Activated T-cell treated with anti-CD3 and anti-CD28 coated beads, Interleukin-2, amount 50 U/mL, for 48 hours (primary cell): ENCODE measurements around the gene STK32B.
"Not testable (repeated sequence)": the region's sequence is repeated elsewhere in the genome, so short reads cannot be mapped to it uniquely, and the experiment has no call there.

Experiments used
- DNase-seq, 2 experiments: peaks; one replicate each; pipeline ENCODE4 v3.0.0-alpha.2; 2020

STK32B gene

DNA sequence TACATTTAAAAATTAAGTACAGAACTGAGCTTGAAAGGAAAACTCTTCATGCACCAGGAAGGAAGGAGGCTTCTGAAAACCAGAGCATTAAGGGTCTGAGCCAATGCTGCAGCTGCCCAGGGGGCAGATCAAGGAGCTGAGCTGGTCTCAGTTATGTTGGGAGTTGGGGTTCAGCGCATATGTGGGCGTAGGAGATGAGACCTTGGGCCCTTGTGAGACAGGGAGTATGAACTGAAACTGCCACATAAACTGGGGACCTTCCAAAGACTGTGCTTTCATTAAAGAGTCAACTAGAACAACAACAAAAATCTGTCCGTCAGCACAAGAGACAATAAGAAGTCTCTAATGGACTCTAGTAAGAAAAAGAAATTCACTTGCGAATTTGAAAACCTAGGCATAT, 226.9 kb downstream of the STK32B start:
- no peak for DNase-seq

DNA sequence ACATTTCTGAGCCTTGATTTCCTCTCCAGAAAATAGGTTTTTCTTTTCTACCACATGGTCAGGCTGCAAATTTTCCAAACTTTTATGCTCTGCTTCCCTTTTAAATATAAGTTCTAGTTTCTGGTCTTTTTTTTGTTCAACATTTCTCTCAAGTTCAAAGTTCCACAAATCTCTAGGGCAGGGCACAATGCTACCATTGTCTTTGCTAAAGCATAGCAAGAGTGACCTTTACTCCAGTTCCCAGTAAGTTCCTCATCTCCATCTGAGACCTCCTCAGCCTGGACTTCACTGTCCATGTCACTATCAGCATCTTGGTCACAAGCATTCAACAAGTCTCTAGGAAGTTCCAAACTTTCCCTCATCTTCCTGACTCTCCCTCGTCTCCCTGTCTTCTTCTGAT, 228.8 kb downstream of the STK32B start:
- not testable (repeated sequence) for DNase-seq

GRCh38 chr4:5280828-5281227, 229.5 kb downstream of the STK32B start:
- peak; percentile 19 to 28 for DNase-seq

- no peak for DNase-seq
Measured at GRCh38 chr4:5283837-5284236, 232.6 kb downstream of the STK32B start.

- DNase-seq: no peak
Measured at GRCh38 chr4:5284517-5284916, 233.2 kb downstream of the STK32B start.

DNA sequence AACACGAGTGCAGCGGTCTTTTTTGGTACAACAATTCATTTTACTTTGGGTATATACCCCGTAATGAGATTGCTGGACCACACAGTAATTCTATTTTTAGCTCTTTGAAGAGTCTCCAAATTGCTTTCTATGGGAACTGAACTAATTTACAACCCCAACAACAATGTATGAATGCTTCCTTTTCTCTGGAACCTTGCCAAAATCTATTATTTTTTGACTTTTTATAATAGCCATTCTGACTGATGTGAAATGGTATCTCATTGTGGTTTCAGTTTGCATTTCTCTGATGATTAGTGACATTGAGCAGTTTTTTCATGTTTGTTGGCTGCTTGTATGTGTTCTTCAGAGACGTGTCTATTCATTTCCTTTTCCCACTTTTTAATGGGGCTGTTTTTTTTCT, 240.8 kb downstream of the STK32B start:
- DNase-seq: no peak

DNA sequence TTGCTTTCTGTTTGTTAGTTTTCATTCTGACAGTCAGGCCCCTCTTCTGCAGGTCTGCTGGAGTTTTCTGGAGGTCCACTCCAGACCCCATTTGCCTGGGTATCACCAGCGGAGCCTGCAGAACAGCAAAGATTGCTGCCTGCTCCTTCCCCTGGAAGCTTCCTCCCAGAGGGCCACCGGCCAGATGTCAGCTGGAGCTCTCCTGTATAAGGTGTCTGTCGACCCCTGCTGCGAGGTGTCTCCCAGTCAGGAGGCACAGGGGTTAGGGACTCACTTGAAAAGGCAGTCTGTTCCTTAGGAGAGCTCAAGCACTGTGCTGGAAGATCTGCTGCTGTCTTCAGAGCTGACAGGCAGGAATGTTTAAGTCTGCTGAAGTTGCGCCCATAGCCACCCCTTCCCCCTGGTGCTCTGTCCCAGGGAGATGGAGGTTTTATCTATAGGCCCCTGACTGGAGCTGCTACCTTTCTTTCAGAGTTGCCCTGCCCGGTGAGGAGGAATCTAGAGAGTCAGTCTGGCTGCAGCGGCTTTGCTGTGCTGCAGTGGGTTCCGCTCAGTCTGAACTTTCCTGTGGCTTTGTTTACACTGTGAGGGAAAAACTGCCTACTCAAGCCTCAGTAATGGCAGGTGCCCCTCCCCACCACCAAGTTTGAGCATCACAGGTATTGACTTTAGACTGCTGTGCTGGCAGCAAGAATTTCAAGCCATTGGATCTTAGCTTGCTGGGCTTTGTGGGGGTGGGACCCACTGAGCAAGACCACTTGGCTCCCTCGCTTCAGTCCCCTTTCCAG, 246.9 kb downstream of the STK32B start:
- DNase-seq: not testable (repeated sequence)

- no peak for DNase-seq
Measured at GRCh38 chr4:5300283-5300682, 249.0 kb downstream of the STK32B start.

- no peak for DNase-seq
Measured at GRCh38 chr4:5307928-5308327, 256.6 kb downstream of the STK32B start.

DNA sequence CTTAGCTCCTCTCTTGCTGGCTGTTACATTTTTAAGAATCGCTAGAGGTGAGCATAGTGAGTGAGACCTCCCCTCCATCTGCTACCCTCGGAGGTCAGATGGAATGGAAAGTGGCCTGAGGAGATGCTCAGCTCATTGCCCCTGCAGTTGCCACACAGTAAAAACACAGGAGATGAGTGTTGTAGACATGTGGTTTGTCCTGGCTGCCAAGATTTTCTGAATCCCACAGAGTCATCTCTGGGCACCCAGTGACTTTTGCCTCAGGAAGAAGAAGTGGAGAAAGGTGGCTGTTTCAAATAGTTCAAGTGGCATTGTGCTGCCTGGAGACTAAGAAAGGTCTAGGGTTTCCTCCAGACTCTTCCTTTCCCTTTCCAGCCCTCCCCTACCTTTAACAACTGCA, 271.0 kb downstream of the STK32B start:
- DNase-seq: no peak

DNA sequence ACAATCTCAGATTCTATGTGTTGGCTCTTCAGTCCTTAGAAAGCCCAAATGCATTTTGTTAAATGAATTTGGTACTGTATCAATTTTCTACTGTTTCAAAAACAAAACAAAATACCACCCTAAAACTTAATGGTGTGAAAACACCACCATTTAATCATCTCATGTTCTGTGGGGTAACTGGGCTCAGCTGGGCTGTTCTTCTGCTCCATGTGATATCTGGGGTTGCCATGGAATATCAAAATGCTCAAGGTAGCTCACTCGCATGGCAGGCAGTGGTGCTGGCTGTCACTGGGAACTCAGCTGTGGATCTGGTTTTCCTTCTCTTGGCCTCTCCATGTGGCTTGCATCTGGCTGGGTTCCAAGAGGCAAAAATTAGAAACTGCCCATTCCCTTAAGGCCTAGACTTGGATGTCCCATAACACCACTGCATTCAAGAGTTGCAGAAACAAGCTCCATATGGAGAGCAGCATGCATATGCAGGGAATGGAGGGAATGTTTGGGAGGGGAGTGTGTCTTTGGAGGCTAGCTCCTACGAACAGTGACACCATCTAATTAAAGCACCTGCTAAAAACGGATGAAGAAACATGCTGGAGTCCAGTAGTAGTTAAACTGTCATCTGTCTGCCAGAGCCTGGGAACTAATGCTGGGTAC, 279.2 kb downstream of the STK32B start:
- DNase-seq: no peak

DNA sequence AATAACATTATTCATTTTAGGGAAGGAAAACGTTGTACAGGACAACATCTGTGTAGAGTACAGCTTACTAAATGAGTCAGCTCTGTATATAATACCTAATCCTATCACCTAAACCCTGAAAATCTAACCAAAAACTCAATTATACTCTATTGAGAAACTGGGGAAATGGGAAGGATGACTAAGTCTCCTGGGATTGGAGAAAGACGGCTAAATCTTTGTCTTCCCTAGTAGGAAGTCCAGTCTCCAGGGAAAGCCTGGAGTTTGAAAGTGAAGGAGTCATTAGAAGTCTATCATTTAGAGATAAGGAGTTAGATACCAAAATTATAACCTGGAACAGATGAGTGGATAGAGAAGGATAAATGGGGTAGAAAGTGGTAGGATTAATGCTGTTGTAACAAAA, 286.5 kb downstream of the STK32B start:
- no peak for DNase-seq

DNA sequence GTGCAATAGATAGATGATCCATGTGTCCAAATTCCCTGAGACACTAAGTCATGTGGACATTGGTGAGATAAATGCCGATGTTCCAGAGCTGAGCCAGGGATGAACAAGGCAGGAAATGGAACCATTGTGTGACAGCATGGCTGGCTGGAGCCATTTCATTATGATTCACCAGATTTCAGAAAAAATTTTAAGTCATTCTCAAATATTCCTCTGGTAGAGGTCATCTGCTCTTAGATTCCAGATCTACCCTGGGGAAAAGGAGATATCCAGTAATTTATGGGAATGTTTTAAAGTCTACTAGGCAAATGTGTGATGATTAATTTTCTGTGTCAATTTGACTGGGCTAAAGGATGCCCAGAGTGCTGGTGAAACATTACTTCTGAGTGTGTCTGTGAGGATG, 287.3 kb downstream of the STK32B start:
- DNase-seq: no peak

DNA sequence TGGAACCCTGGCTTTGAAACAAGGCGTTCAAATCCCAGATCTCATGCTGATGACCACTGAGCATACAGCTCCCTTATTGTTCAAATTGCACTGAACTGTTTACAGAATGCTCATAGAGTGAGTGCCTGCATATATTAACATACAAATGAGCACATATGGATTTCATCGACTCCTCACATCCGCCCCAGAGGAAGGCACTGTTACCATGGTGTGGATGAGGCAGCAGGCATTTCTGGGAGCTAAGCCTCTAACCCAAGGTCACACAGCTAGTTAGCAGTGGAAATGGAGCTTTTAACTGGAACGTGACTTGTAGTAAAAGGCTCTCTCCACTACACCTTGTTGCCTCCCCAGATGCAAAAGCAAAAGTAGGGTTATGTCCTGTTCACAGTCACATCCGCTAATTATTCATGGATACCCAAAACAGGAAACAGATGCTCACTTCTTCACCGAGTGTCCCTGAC, 289.7 kb downstream of the STK32B start:
- DNase-seq: no peak

DNA sequence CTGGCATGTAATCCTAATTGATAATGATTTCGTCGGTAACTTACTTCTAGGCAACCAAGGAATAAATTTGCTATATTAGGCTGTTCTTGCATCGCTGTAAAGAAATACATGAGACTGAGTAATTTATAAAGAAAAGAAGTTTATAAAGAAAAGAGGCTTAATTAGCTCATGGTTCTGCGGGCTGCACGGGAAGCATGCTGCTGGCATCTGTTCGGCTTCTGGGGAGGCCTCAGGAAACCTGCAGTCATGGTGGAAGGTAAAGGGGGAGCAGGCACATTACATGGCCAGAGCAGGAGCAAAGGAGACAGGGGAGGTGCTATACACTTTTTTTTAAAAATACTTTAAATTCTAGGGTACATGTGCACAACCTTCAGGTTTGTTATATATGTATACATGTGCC, 290.2 kb downstream of the STK32B start:
- DNase-seq: no peak

DNA sequence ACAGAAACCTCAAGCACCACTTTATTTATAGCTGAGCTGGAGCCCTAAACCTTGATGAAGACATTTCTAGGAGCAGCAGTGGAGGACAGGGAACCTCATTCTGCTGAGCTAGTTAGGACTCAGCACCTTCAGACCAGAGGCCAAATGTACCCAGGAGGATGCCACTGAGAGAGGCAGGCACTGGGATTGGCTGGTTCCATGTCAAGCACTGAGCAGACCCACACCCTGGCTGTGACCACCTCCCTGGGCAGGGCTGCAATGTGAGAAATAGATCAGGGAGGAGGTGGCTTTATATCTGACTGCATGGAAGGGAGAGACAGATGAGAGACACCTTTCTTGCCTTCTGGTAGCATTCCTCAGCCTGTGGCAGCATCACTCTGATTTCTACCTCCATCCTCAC, 304.6 kb downstream of the STK32B start:
- no peak for DNase-seq

- no peak for DNase-seq
Measured at GRCh38 chr4:5357870-5358269, 306.6 kb downstream of the STK32B start.

DNA sequence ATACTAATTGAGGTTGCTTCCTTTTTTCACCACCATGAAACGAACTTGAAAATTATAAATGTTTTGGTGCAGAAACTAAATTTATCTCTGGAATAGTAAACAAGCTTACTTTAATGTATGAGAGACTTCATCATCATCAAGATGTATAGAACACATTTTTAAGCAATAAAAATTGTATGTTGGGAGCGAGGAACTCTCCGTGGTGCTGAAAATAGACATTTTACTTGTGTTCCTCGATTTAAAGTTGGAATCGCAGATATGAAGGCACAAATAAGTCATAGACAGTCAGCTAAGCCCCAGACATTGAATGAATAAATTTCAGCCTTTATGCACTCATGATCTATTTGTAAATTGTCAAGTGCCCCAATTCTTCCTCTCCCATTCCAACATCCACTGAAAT, 310.7 kb downstream of the STK32B start:
- DNase-seq: no peak

DNA sequence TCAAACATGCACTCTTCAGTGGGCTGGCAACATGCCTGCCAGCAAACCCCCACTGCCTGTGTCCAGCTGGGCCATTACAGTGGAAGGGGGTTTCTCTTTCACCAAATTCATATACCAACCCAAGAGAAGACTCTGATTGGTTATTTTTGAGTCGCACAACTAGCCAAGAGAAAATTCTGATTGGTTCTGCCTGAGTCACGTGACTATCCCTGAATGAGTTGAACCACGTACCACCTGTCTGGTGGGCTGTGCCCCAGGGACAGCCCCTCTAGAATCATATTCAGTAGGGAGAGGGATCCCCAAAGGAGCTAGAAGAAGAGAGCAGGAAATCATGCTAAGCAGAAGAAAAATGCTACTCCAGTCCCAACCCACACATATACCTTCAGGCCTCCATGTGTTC, 313.1 kb downstream of the STK32B start:
- DNase-seq: no peak

DNA sequence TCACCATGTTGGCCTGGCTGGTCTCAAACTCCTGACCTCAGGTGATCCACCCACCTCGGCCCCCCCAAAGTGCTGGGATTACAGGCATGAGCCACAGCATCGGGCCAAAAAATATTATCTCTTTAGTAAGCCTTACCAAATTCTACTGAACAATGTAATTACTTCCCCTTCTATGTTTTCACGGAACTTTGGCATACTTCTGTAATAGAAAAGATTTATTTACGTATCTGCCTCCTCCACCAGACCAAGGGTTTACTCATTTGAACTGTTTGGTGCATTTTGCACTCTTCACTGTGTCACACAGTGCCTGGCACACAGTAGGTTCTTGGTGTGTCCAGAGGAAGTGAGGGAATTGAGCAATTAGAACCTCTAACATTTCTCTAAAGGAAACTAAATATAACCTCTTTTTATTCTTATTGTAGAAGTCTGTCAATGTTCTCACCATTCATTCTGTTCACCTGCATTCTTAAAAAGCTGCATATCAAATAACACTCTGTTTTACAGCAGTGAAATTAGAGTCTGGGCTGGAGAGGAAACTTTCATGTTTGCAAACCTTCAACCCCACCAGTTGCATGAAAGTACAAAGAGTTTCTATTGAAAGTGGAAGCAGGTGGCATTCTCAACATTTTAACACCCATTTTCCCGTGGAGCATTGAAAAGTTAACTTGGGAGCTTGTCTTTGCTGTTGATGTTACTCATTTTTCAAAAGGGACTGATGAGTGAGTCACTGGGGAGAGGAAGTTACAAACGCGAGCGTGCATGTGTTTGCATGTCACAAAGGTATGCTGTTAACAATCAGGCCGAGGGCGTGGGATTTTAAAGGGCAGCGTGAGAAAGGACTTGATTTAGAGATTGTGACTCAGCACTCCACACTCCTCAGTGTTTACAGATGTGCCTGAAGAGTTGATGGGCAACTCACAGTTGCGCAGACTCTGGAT, 314.1 kb downstream of the STK32B start:
- DNase-seq: no peak

- no peak for DNase-seq
Measured at GRCh38 chr4:5366009-5366386, 314.7 kb downstream of the STK32B start.

- DNase-seq: no peak
Measured at GRCh38 chr4:5366421-5366820, 315.1 kb downstream of the STK32B start.

- DNase-seq: no peak
Measured at GRCh38 chr4:5368426-5368825, 317.1 kb downstream of the STK32B start.

DNA sequence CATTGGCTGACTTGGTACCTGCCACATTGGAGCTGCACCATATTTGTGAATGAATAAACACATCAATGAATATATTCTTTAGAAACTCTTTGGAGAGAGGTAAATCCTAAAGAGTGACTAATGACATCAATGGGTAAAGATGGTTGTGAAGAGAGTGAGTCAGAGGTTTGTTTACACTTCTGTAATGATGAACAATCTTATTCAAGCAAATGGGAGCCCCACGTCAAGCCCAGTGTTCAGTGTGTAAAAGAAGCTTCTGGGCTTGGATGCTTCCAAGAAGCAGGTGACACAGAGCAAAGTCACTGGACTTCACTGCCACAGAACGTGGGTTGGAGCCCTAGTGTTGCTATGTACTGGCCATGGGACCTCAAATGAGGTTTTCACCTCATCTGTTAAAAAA, 319.0 kb downstream of the STK32B start:
- DNase-seq: no peak
